HL-60 (cell line): ENCODE results near the gene SERPIND1.
A peak's percentile ranks its signal among the peaks of the same experiment; 100 is the strongest.

Experiments
- DNase-seq, 2 experiments: peaks; one replicate each; pipeline ENCODE4 v3.0.0-alpha.2; 2010 to 2020; ENCODE audit warnings: low read depth in 1 of 2, low spot score in 1 of 2
- H3K27ac ChIP-seq: fragments of 250-450 bp; sonication (Bioruptor Pico); replicated peaks from 2 replicates; pipeline ENCODE4 v1.5.1; 2020; ENCODE audit warnings: mild to moderate bottlenecking, moderate library complexity
- H3K27me3 ChIP-seq: fragments of 250-450 bp; sonication (Bioruptor Pico); 2 replicates; pipeline ENCODE4 v1.5.1; 2021; ENCODE audit warnings: mild to moderate bottlenecking, moderate library complexity; ENCODE audit not compliant: insufficient read depth, poor library complexity, severe bottlenecking
- H3K4me3 ChIP-seq: replicated peaks from 2 replicates; pipeline ENCODE4 v1.5.1; 2011; ENCODE audit warnings: mild to moderate bottlenecking, control low read depth, low read length; ENCODE audit not compliant: insufficient read depth
- CTCF ChIP-seq: IDR thresholded peaks from one replicate; pipeline ENCODE4 v1.5.1; 2011; ENCODE audit warnings: low read length, control low read depth, inconsistent platforms; ENCODE audit not compliant: insufficient read depth
- GABPA ChIP-seq: IDR thresholded peaks from 2 replicates; pipeline ENCODE4 v1.6.1; 2012; ENCODE audit warnings: low read depth
- POLR2AphosphoS5 ChIP-seq: IDR thresholded peaks from 2 replicates; pipeline ENCODE4 v1.6.1; 2012; ENCODE audit warnings: low read depth
- REST ChIP-seq: IDR thresholded peaks from 2 replicates; pipeline ENCODE4 v1.6.1; 2012; ENCODE audit warnings: low read depth; ENCODE audit not compliant: insufficient replicate concordance
- SPI1 ChIP-seq: IDR thresholded peaks from 2 replicates; pipeline ENCODE4 v1.6.1; 2012; ENCODE audit warnings: low read depth, mild to moderate bottlenecking, borderline replicate concordance

SERPIND1 gene

GRCh38 chr22:20741634-20742581 is 32.0 kb upstream of the SERPIND1 start:
- DNase-seq: peak in 1 of 2 experiments; percentile 40
- H3K27me3 ChIP-seq: no peaks in the 10 kb centered on the region
- H3K27ac ChIP-seq: no peak overlapping the region

GRCh38 chr22:20742764-20743163 is 31.1 kb upstream of the SERPIND1 start:
- DNase-seq: no peak
- H3K27me3 ChIP-seq: no peaks in the 10 kb centered on the region
- no peak overlapping the region for H3K27ac ChIP-seq
- no peak for TF ChIP-seq GABPA
- TF ChIP-seq REST: no peak
- no peak for TF ChIP-seq POLR2AphosphoS5
- TF ChIP-seq CTCF: no peak
- TF ChIP-seq SPI1: no peak
- no peak overlapping the region for H3K4me3 ChIP-seq

More at GRCh38 chr22:20741634-20742581, 32.0 kb upstream of the SERPIND1 start:
- TF ChIP-seq POLR2AphosphoS5 (no peak), CTCF (peak; percentile 57)
- H3K4me3 ChIP-seq: no peak overlapping the region

- TF ChIP-seq POLR2AphosphoS5: no peak
- TF ChIP-seq GABPA: no peak
- Histone ChIP-seq H3K27me3 (no peaks in the 10 kb centered on the region), H3K27ac (no peak overlapping the region), H3K4me3 (no peak overlapping the region)
- no peak for DNase-seq
Measured at GRCh38 chr22:20744456-20744855, 29.5 kb upstream of the SERPIND1 start.

GRCh38 chr22:20745119-20745518 is 28.8 kb upstream of the SERPIND1 start:
- H3K27me3 ChIP-seq: no peaks in the 10 kb centered on the region
- no peak overlapping the region for H3K4me3 ChIP-seq
- no peak for DNase-seq
- no peak overlapping the region for H3K27ac ChIP-seq
- no peak for TF ChIP-seq CTCF
- no peak for TF ChIP-seq REST
- TF ChIP-seq SPI1: no peak
- no peak for TF ChIP-seq POLR2AphosphoS5
- TF ChIP-seq GABPA: no peak
